ENCODE data around the gene RHOF.

RHOF gene

DNA sequence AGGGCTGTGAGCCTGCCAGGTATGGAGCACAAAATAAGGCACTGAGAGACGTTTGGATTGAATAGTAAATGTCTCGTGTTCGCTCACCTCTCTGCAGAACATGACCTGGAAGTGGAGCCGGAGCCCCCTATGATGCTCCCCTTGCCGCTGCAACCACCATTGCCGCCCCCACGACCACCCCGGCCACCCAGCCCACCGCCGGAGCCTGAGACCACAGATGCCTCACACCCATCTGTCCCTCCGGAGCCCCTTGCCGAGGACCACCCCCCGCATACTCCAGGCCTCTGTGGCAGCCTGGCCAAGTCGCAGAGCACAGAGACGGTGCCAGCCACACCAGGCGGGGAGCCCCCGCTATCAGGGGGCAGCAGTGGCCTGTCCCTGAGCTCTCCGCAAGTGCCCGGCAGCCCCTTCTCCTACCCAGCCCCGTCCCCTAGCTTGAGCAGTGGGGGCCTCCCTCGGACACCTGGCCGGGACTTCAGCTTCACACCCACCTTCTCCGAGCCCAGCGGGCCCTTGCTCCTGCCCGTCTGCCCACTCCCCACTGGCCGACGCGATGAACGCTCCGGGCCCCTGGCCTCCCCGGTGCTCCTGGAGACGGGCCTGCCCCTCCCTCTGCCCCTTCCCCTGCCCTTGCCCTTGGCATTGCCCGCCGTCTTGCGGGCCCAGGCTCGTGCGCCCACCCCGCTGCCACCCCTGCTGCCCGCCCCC lies 29.1 kb upstream of the RHOF start:
- no peak overlapping the region for H4K91ac ChIP-seq (ENCODE audit: low read depth, low read length)
- H2AFZ ChIP-seq (ENCODE audit: insufficient read depth, low read length, poor library complexity) = no peak overlapping the region
- no peaks in the 10 kb centered on the region for H3K79me1 ChIP-seq (ENCODE audit: low read length)
- H3K4ac ChIP-seq (ENCODE audit: low read depth, low read length) = no peak overlapping the region
- peaks cover 61 to 71% of the 10 kb centered on the region in 2 experiments for H3K36me3 ChIP-seq (ENCODE audit: control insufficient read depth in 1 of 2, insufficient read depth in 2 of 2, low read length in 2 of 2)
- no peaks in the 10 kb centered on the region for H3K27me3 ChIP-seq (ENCODE audit: insufficient read depth, low read length)
- no peak overlapping the region for H3K27ac ChIP-seq (ENCODE audit: low read depth, low read length)
- H2BK5ac ChIP-seq (ENCODE audit: low read depth, low read length, poor library complexity) = no peak overlapping the region
- no peak overlapping the region for H2BK12ac ChIP-seq (ENCODE audit: low read length)
- no peak overlapping the region for H3K9ac ChIP-seq (ENCODE audit: low read length)
- H4K12ac ChIP-seq (ENCODE audit: low read depth, low read length) = no peak overlapping the region
- H3K23ac ChIP-seq (ENCODE audit: low read length) = no peak overlapping the region
- no peak overlapping the region for H2AK5ac ChIP-seq (ENCODE audit: low read length)
- no peak overlapping the region for H4K8ac ChIP-seq (ENCODE audit: low read depth, low read length)
- WGBS (ENCODE audit: extremely low coverage, insufficient coverage, insufficient read length) = no CpG with 5 or more reads among the region's 39 CpGs
- H3K4me3 ChIP-seq (ENCODE audit: low read depth, low read length) = no peak overlapping the region
- H3K79me2 ChIP-seq (ENCODE audit: control insufficient read depth, insufficient read depth, low read length, poor library complexity) = no peaks in the 10 kb centered on the region
- H3K9me3 ChIP-seq (ENCODE audit: insufficient read depth, low read depth, low read length) = no peaks in the 10 kb centered on the region
- no peak overlapping the region for H3K18ac ChIP-seq (ENCODE audit: low read length)
- H3K4me1 ChIP-seq (ENCODE audit: control insufficient read depth in 1 of 2, insufficient read depth in 2 of 2, low read length in 2 of 2) = no peaks in the 10 kb centered on the region
- no peak for DNase-seq
- no peak overlapping the region for H3K14ac ChIP-seq (ENCODE audit: low read length)
- H2BK120ac ChIP-seq (ENCODE audit: insufficient read depth, low read length, poor library complexity) = no peak overlapping the region
- no peak overlapping the region for H3K4me2 ChIP-seq (ENCODE audit: low read length)

- H3K4me1 ChIP-seq (ENCODE audit: control insufficient read depth in 1 of 2, insufficient read depth in 2 of 2, low read length in 2 of 2) = no peaks in the 10 kb centered on the region
- H3K79me1 ChIP-seq (ENCODE audit: low read length) = no peaks in the 10 kb centered on the region
- H3K27me3 ChIP-seq (ENCODE audit: insufficient read depth, low read length) = no peaks in the 10 kb centered on the region
- no peak for DNase-seq
- H3K23ac ChIP-seq (ENCODE audit: low read length) = no peak overlapping the region
- no peak overlapping the region for H3K4ac ChIP-seq (ENCODE audit: low read depth, low read length)
- no peaks in the 10 kb centered on the region for H3K79me2 ChIP-seq (ENCODE audit: control insufficient read depth, insufficient read depth, low read length, poor library complexity)
- H3K4me2 ChIP-seq (ENCODE audit: low read length) = no peak overlapping the region
- H2AFZ ChIP-seq (ENCODE audit: insufficient read depth, low read length, poor library complexity) = no peak overlapping the region
- no peak overlapping the region for H4K8ac ChIP-seq (ENCODE audit: low read depth, low read length)
- no peak overlapping the region for H4K91ac ChIP-seq (ENCODE audit: low read depth, low read length)
- H2AK5ac ChIP-seq (ENCODE audit: low read length) = no peak overlapping the region
- H3K14ac ChIP-seq (ENCODE audit: low read length) = no peak overlapping the region
- no peaks in the 10 kb centered on the region for H3K9me3 ChIP-seq (ENCODE audit: insufficient read depth, low read depth, low read length)
- no peak overlapping the region for H3K9ac ChIP-seq (ENCODE audit: low read length)
- no peak overlapping the region for H2BK12ac ChIP-seq (ENCODE audit: low read length)
- H4K12ac ChIP-seq (ENCODE audit: low read depth, low read length) = no peak overlapping the region
- H3K27ac ChIP-seq (ENCODE audit: low read depth, low read length) = no peak overlapping the region
- no peak overlapping the region for H2BK120ac ChIP-seq (ENCODE audit: insufficient read depth, low read length, poor library complexity)
- H3K4me3 ChIP-seq (ENCODE audit: low read depth, low read length) = no peak overlapping the region
- WGBS (ENCODE audit: extremely low coverage, insufficient coverage, insufficient read length) = no CpG with 5 or more reads among the region's 7 CpGs
- H2BK5ac ChIP-seq (ENCODE audit: low read depth, low read length, poor library complexity) = no peak overlapping the region
- H3K36me3 ChIP-seq (ENCODE audit: control insufficient read depth in 1 of 2, insufficient read depth in 2 of 2, low read length in 2 of 2) = peaks cover 62 to 73% of the 10 kb centered on the region in 2 experiments
- H3K18ac ChIP-seq (ENCODE audit: low read length) = no peak overlapping the region
Observed at GRCh38 chr12:121820056-121820455, 26.6 kb upstream of the RHOF start.

DNA sequence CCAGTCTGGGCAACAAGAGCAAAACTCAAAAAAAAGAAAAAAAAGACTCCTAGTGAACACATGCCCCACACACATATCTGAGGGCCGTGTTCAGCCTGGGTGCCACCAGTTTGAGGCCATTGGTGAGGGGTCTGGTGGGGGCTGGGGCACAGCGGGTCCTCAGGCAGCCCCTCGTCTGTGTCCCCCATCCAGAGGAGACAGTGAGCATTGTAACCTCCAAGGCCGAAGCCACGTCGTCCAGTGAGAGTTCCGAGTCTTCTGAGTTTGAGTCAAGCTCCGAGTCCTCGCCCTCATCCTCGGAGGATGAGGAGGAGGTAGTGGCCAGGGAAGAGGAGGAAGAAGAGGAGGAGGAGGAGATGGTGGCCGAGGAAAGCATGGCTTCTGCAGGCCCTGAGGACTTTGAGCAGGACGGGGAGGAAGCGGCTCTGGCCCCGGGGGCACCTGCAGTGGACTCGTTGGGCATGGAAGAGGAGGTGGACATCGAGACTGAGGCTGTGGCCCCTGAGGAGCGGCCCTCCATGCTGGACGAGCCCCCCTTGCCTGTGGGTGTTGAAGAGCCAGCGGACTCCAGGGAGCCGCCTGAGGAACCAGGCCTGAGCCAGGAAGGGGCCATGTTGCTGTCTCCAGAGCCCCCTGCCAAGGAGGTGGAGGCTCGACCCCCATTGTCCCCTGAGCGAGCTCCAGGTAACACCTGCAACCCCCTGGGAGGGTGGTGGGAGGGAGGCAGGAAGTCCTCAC lies 25.9 kb upstream of the RHOF start:
- Histone ChIP-seq H2AK5ac (ENCODE audit: low read length) (no peak overlapping the region), H3K36me3 (ENCODE audit: control insufficient read depth in 1 of 2, insufficient read depth in 2 of 2, low read length in 2 of 2) (peaks cover 66 to 76% of the 10 kb centered on the region in 2 experiments), H3K18ac (ENCODE audit: low read length) (no peak overlapping the region), H2BK5ac (ENCODE audit: low read depth, low read length, poor library complexity) (no peak overlapping the region), H3K9ac (ENCODE audit: low read length) (no peak overlapping the region), H4K91ac (ENCODE audit: low read depth, low read length) (no peak overlapping the region), H3K79me1 (ENCODE audit: low read length) (no peaks in the 10 kb centered on the region), H3K4me2 (ENCODE audit: low read length) (no peak overlapping the region), H3K27me3 (ENCODE audit: insufficient read depth, low read length) (no peaks in the 10 kb centered on the region), H3K4me1 (ENCODE audit: control insufficient read depth in 1 of 2, insufficient read depth in 2 of 2, low read length in 2 of 2) (no peaks in the 10 kb centered on the region), H4K12ac (ENCODE audit: low read depth, low read length) (no peak overlapping the region), H3K27ac (ENCODE audit: low read depth, low read length) (no peak overlapping the region), H3K79me2 (ENCODE audit: control insufficient read depth, insufficient read depth, low read length, poor library complexity) (no peaks in the 10 kb centered on the region), H4K8ac (ENCODE audit: low read depth, low read length) (no peak overlapping the region), H2AFZ (ENCODE audit: insufficient read depth, low read length, poor library complexity) (no peak overlapping the region), H2BK12ac (ENCODE audit: low read length) (no peak overlapping the region), H3K4me3 (ENCODE audit: low read depth, low read length) (no peak overlapping the region), H3K14ac (ENCODE audit: low read length) (no peak overlapping the region), H2BK120ac (ENCODE audit: insufficient read depth, low read length, poor library complexity) (no peak overlapping the region), H3K4ac (ENCODE audit: low read depth, low read length) (no peak overlapping the region), H3K9me3 (ENCODE audit: insufficient read depth, low read depth, low read length) (no peaks in the 10 kb centered on the region), H3K23ac (ENCODE audit: low read length) (no peak overlapping the region)
- DNase-seq = no peak
- WGBS (ENCODE audit: extremely low coverage, insufficient coverage, insufficient read length) = no CpG with 5 or more reads among the region's 22 CpGs

GRCh38 chr12:121817648-121818043 lies 24.2 kb upstream of the RHOF start:
- H3K4ac ChIP-seq (ENCODE audit: low read depth, low read length) = no peak overlapping the region
- no peaks in the 10 kb centered on the region for H3K27me3 ChIP-seq (ENCODE audit: insufficient read depth, low read length)
- no peaks in the 10 kb centered on the region for H3K79me1 ChIP-seq (ENCODE audit: low read length)
- H2AK5ac ChIP-seq (ENCODE audit: low read length) = no peak overlapping the region
- peaks cover 2% of the 10 kb centered on the region for H3K79me2 ChIP-seq (ENCODE audit: control insufficient read depth, insufficient read depth, low read length, poor library complexity)
- no peak overlapping the region for H3K4me2 ChIP-seq (ENCODE audit: low read length)
- H2BK5ac ChIP-seq (ENCODE audit: low read depth, low read length, poor library complexity) = no peak overlapping the region
- no peak overlapping the region for H2AFZ ChIP-seq (ENCODE audit: insufficient read depth, low read length, poor library complexity)
- H4K91ac ChIP-seq (ENCODE audit: low read depth, low read length) = no peak overlapping the region
- no peak overlapping the region for H4K12ac ChIP-seq (ENCODE audit: low read depth, low read length)
- H2BK12ac ChIP-seq (ENCODE audit: low read length) = no peak overlapping the region
- H4K8ac ChIP-seq (ENCODE audit: low read depth, low read length) = no peak overlapping the region
- no peak for DNase-seq
- H3K4me1 ChIP-seq (ENCODE audit: control insufficient read depth in 1 of 2, insufficient read depth in 2 of 2, low read length in 2 of 2) = peaks cover 0 to under 1% of the 10 kb centered on the region in 2 experiments
- no peak overlapping the region for H3K18ac ChIP-seq (ENCODE audit: low read length)
- H3K27ac ChIP-seq (ENCODE audit: low read depth, low read length) = no peak overlapping the region
- no peak overlapping the region for H3K23ac ChIP-seq (ENCODE audit: low read length)
- WGBS (ENCODE audit: extremely low coverage, insufficient coverage, insufficient read length) = no CpG with 5 or more reads among the region's 18 CpGs
- no peak overlapping the region for H3K9ac ChIP-seq (ENCODE audit: low read length)
- H3K4me3 ChIP-seq (ENCODE audit: low read depth, low read length) = no peak overlapping the region
- no peak overlapping the region for H2BK120ac ChIP-seq (ENCODE audit: insufficient read depth, low read length, poor library complexity)
- H3K36me3 ChIP-seq (ENCODE audit: control insufficient read depth in 1 of 2, insufficient read depth in 2 of 2, low read length in 2 of 2) = peaks cover 63 to 74% of the 10 kb centered on the region in 2 experiments
- H3K14ac ChIP-seq (ENCODE audit: low read length) = no peak overlapping the region
- no peaks in the 10 kb centered on the region for H3K9me3 ChIP-seq (ENCODE audit: insufficient read depth, low read depth, low read length)

Measured in trophoblast cell (in vitro differentiated cells and primary cell).